Thyroid gland (tissue), 4 donors: Measurements from ENCODE around the gene NUP35.
"Not testable (repeated sequence)": the region's sequence is repeated elsewhere in the genome, so short reads cannot be mapped to it uniquely, and the experiment has no call there.

Experiments
- CTCF ChIP-seq, 6 experiments: fragments of 200-600 bp in 3 of 6; fragments of 450-650 bp in 3 of 6; sonication (generic) in 3 of 6; IDR thresholded peaks; one replicate each; pipeline ENCODE4 v1.5.1; 2016 to 2019; ENCODE audit warnings: antibody characterized with exemption in 6 of 6, mild to moderate bottlenecking in 2 of 6, inconsistent platforms in 1 of 6, moderate library complexity in 1 of 6
- POLR2A ChIP-seq, 2 donors: fragments of 450-650 bp; IDR thresholded peaks; one replicate each; pipeline ENCODE4 v1.6.1; 2017; ENCODE audit warnings: antibody characterized with exemption in 2 of 2, mild to moderate bottlenecking in 2 of 2, moderate library complexity in 1 of 2

- not testable (repeated sequence) for TF ChIP-seq CTCF, POLR2A (IDR thresholded peaks at IDR 0.05)
Observed at GRCh38 chr2:183166976-183167375, 42.7 kb downstream of the NUP35 start.
